GM12872 (cell line): ENCODE measurements around the gene SNX10.

Experiments used
- CTCF ChIP-seq: IDR thresholded peaks from 3 replicates; pipeline ENCODE4 v1.5.1; 2011; ENCODE audit warnings: low read depth, mild to moderate bottlenecking, low read length, moderate library complexity; ENCODE audit not compliant: insufficient read depth

Gene SNX10

GRCh38 chr7:26343320-26343832 is 51.7 kb downstream of the SNX10 start:
- no peak for TF ChIP-seq CTCF

- no peak for TF ChIP-seq CTCF
Measured at GRCh38 chr7:26343837-26344236, 52.2 kb downstream of the SNX10 start.

- no peak for TF ChIP-seq CTCF
Measured at GRCh38 chr7:26345202-26345601, 53.5 kb downstream of the SNX10 start.

GRCh38 chr7:26345837-26346236 is 54.2 kb downstream of the SNX10 start:
- TF ChIP-seq CTCF, result no peak

GRCh38 chr7:26346611-26347203 is 55.0 kb downstream of the SNX10 start:
- TF ChIP-seq CTCF, result no peak

- no peak for TF ChIP-seq CTCF
Measured at GRCh38 chr7:26348234-26348851, 56.7 kb downstream of the SNX10 start.

- TF ChIP-seq CTCF, result no peak
Measured at GRCh38 chr7:26349005-26349915, 57.6 kb downstream of the SNX10 start.
